ENCODE data around the gene MLLT3.

MLLT3 gene

GRCh38 chr9:20351715-20352114 lies 270.6 kb downstream of the MLLT3 start:
- no peak for DNase-seq (ENCODE audit: low spot score)
- TF ChIP-seq, protein P1, sequence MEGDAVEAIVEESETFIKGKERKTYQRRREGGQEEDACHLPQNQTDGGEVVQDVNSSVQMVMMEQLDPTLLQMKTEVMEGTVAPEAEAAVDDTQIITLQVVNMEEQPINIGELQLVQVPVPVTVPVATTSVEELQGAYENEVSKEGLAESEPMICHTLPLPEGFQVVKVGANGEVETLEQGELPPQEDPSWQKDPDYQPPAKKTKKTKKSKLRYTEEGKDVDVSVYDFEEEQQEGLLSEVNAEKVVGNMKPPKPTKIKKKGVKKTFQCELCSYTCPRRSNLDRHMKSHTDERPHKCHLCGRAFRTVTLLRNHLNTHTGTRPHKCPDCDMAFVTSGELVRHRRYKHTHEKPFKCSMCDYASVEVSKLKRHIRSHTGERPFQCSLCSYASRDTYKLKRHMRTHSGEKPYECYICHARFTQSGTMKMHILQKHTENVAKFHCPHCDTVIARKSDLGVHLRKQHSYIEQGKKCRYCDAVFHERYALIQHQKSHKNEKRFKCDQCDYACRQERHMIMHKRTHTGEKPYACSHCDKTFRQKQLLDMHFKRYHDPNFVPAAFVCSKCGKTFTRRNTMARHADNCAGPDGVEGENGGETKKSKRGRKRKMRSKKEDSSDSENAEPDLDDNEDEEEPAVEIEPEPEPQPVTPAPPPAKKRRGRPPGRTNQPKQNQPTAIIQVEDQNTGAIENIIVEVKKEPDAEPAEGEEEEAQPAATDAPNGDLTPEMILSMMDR (IDR thresholded peaks at IDR 0.05; ENCODE audit: extremely low read depth, missing control alignments) = no peak

- TF ChIP-seq, protein P1 (IDR thresholded peaks at IDR 0.05; ENCODE audit: extremely low read depth, missing control alignments) = no peak
These were observed 272.7 kb downstream of the MLLT3 start for GRCh38 chr9:20349568-20349967.

DNA sequence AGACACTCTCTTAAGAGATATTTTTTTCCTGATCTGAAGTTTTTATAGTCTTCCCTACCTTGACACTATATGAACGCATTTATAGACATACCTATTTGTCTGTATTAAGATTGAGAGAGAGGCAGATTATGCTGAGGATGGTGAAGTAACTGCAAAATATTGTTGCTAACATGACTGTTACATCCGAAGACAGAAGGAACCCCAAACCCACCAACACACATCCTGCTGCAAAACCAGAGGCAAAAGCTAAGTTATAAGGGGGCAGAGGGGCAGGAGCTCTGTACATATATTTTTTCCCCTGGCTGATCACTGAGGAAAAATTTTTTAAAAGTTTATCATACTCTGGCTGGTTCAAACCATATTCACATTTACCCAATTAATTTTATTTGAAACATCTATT lies 279.0 kb downstream of the MLLT3 start:
- TF ChIP-seq, protein P1 (IDR thresholded peaks at IDR 0.05; ENCODE audit: extremely low read depth, missing control alignments) = no peak
- no peak for DNase-seq (ENCODE audit: low spot score)

More at GRCh38 chr9:20349568-20349967, 272.7 kb downstream of the MLLT3 start:
- DNase-seq (ENCODE audit: low spot score) = no peak

DNA sequence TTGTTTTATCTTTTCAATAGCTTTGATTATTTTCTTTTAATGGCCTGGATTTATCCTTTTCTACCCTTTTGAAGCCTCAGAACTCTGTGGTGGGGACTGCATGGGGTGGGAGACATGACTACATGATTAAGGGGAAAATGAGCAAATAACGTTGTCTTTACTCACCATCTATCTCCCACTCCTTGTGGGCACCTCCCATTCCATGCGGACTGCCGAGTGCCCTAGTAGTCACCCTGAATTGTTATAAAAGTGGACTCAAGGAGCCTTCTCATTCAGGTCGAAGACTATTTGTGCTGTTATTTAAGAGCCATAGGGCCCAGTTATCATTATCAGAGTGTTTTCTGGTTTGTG lies 281.8 kb downstream of the MLLT3 start:
- TF ChIP-seq, protein P1 (IDR thresholded peaks at IDR 0.05; ENCODE audit: extremely low read depth, missing control alignments) = no peak
- no peak for DNase-seq (ENCODE audit: low spot score)

- DNase-seq (ENCODE audit: low spot score) = no peak
- TF ChIP-seq, protein P1 (IDR thresholded peaks at IDR 0.05; ENCODE audit: extremely low read depth, missing control alignments) = no peak
These were observed 286.5 kb downstream of the MLLT3 start for GRCh38 chr9:20335668-20336332.

- TF ChIP-seq, protein P1 (IDR thresholded peaks at IDR 0.05; ENCODE audit: extremely low read depth, missing control alignments) = no peak
- no peak for DNase-seq (ENCODE audit: low spot score)
These were observed 288.3 kb downstream of the MLLT3 start for GRCh38 chr9:20333991-20334390.

DNA sequence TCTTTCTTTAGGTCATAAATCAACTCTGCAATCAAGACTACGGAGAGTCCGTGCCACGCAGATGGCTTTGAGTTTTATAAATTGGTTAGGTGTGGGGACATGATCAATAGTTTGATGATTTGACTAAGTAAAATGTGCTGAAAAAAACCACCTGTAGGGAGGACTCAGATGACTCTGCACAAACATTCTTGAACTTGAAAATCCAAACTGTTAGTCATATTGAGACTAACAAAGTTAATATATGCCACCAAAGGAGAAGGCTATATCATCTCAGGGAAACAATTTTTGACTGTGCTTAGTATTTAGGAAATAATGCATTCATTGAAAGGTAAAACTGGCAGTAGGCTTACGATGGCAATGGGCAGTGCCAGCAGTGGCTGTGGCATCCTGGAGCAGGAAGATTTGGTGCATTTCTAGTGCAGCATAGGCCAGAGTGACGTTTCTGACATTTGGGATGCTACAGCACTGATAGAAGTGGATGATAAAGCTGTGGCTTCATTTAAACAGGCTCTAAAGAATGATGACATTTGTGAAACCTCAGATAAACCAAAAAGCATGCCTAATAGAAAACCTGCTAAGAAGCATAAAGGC lies 291.1 kb downstream of the MLLT3 start:
- TF ChIP-seq, protein P1 (IDR thresholded peaks at IDR 0.05; ENCODE audit: extremely low read depth, missing control alignments) = no peak
- no peak for DNase-seq (ENCODE audit: low spot score)

Data from GM20000 (cell line).